DND-41 (cell line): Measurements from ENCODE around the gene HNRNPLL.

Source experiments
- CTCF ChIP-seq: IDR thresholded peaks from 2 replicates; pipeline ENCODE4 v1.5.1; 2012; ENCODE audit warnings: borderline replicate concordance, low read length, moderate library complexity, mild to moderate bottlenecking; ENCODE audit not compliant: poor library complexity, severe bottlenecking; ENCODE audit errors: extremely low read depth
- EZH2 ChIP-seq: IDR thresholded peaks from 3 replicates; pipeline ENCODE4 v1.6.1; 2012; ENCODE audit warnings: borderline replicate concordance, low read depth, mild to moderate bottlenecking, moderate library complexity, low read length, inconsistent platforms; ENCODE audit not compliant: severe bottlenecking

- no peak for TF ChIP-seq CTCF
- no peak for TF ChIP-seq EZH2
Measured at GRCh38 chr2:38600242-38600891, 2.4 kb downstream of the HNRNPLL start.
